Endothelial cell of umbilical vein (primary cell): ENCODE measurements around the gene FAXDC2. TPM values are rescaled to one million over a fixed set of nuclear protein-coding genes. Genes with fewer than 3 reads are reported as not detected.
"Not testable (repeated sequence)": the region's sequence is repeated elsewhere in the genome, so short reads cannot be mapped to it uniquely, and the experiment has no call there.

Source experiments
- BruUV-seq: library from RNA; stranded (reverse); fragments of 400-500 nt; replicated peaks from 2 replicates; lab custom pipeline; 2021; lab: Mats Ljungman, UMichigan
- CTCF ChIA-PET: fragments of 300-600, 350-600 bp; sonication (Branson Sonifier 250); formaldehyde crosslinking; loops from one replicate; lab custom pipeline; 2021; ENCODE audit warnings: antibody characterized with exemption, inconsistent platforms; lab: Charles Lee
- POLR2A ChIA-PET: fragments of 300-600, 350-600 bp; sonication (Branson Sonifier 250); formaldehyde crosslinking; loops from one replicate; lab custom pipeline; 2021; ENCODE audit warnings: antibody characterized with exemption, inconsistent platforms; lab: Charles Lee
- DNase-seq: peaks from one replicate; pipeline ENCODE4 v3.0.0-alpha.2; 2011; ENCODE audit warnings: low read depth, low spot score
- FAIRE-seq: peaks from 2 replicates; lab custom pipeline; 2011; peaks lifted over from hg19 to GRCh38; lab: Jason Lieb, UNC
- H2AFZ ChIP-seq: 2 replicates; pipeline ENCODE4 v1.6.0; 2012; ENCODE audit warnings: low read depth, low read length, control low read depth, inconsistent platforms
- H3K27ac ChIP-seq: 2 replicates; pipeline ENCODE4 v1.5.1; 2011; ENCODE audit warnings: low read depth, mild to moderate bottlenecking, control low read depth, low read length, moderate library complexity; ENCODE audit not compliant: insufficient read depth
- H3K27me3 ChIP-seq, 2 experiments: 2 replicates each; pipeline versions ENCODE4 v1.6.0 to v1.6.1; 2011; ENCODE audit warnings: low read length in 2 of 2, mixed read lengths in 1 of 2; ENCODE audit not compliant: control insufficient read depth in 2 of 2, insufficient read depth in 2 of 2
- H3K36me3 ChIP-seq, 2 experiments: 2 replicates in 1 of 2; 3 replicates in 1 of 2; pipeline ENCODE4 v1.5.1; 2011; ENCODE audit warnings: low read length in 2 of 2, mild to moderate bottlenecking in 1 of 2, moderate library complexity in 1 of 2; ENCODE audit not compliant: control insufficient read depth in 2 of 2, insufficient read depth in 2 of 2; ENCODE audit errors: extremely low read depth in 1 of 2
- H3K4me1 ChIP-seq: 3 replicates; pipeline ENCODE4 v1.5.1; 2011; ENCODE audit warnings: mild to moderate bottlenecking, low read length; ENCODE audit not compliant: control insufficient read depth, insufficient read depth; ENCODE audit errors: extremely low read depth
- H3K4me2 ChIP-seq: 2 replicates; pipeline ENCODE4 v1.6.1; 2011; ENCODE audit warnings: low read length, control low read depth, mixed read lengths; ENCODE audit not compliant: insufficient read depth
- H3K4me3 ChIP-seq, 3 experiments: fragments of 200-600 bp in 1 of 3; sonication (generic), shearing (Covaris generic) in 1 of 3; replicated peaks in 1 of 3; 2 replicates each; pipeline ENCODE4 v1.5.1; 2011 to 2016; ENCODE audit warnings: control low read depth in 3 of 3, low read length in 3 of 3, mild to moderate bottlenecking in 2 of 3, inconsistent platforms in 1 of 3, low read depth in 1 of 3, moderate library complexity in 1 of 3; ENCODE audit not compliant: insufficient read depth in 1 of 3
- H3K79me2 ChIP-seq: 2 replicates; pipeline ENCODE4 v1.6.0; 2012; ENCODE audit warnings: low read length, inconsistent platforms; ENCODE audit not compliant: control insufficient read depth, insufficient read depth
- H3K9ac ChIP-seq: replicated peaks from 2 replicates; pipeline ENCODE3; 2011; ENCODE audit warnings: low read length, control low read depth; ENCODE audit not compliant: insufficient read depth; ENCODE audit errors: extremely low read depth
- H3K9me1 ChIP-seq: replicated peaks from 3 replicates; pipeline ENCODE4 v1.6.0; 2011; ENCODE audit warnings: mild to moderate bottlenecking, low read length; ENCODE audit not compliant: control insufficient read depth, insufficient read depth; ENCODE audit errors: extremely low read depth
- H3K9me3 ChIP-seq: replicated peaks from 2 replicates; pipeline ENCODE4 v1.5.1; 2012; ENCODE audit warnings: low read length, inconsistent platforms; ENCODE audit not compliant: control insufficient read depth, insufficient read depth
- H4K20me1 ChIP-seq: replicated peaks from 2 replicates; pipeline ENCODE3; 2011; ENCODE audit warnings: mild to moderate bottlenecking, low read length; ENCODE audit not compliant: control insufficient read depth, insufficient read depth; ENCODE audit errors: extremely low read depth
- EZH2 ChIP-seq: IDR thresholded peaks from 2 replicates; pipeline ENCODE4 v1.6.1; 2012; ENCODE audit warnings: borderline replicate concordance, low read depth, mild to moderate bottlenecking, moderate library complexity, low read length, inconsistent platforms; ENCODE audit not compliant: severe bottlenecking
- FOS ChIP-seq: IDR thresholded peaks from 2 replicates; pipeline ENCODE4 v1.6.1; 2011; ENCODE audit warnings: mild to moderate bottlenecking, low read length, moderate library complexity, borderline replicate concordance; ENCODE audit not compliant: insufficient read depth
- GATA2 ChIP-seq: IDR thresholded peaks from 2 replicates; pipeline ENCODE4 v1.7.0; 2011; ENCODE audit warnings: low read depth, mild to moderate bottlenecking, moderate library complexity, mixed read lengths, low read length; ENCODE audit not compliant: insufficient read length, insufficient read depth
- JUN ChIP-seq: IDR thresholded peaks from 2 replicates; pipeline ENCODE4 v1.6.1; 2011; ENCODE audit warnings: borderline replicate concordance, low read depth; ENCODE audit not compliant: insufficient read length, insufficient read depth
- MYC ChIP-seq: IDR thresholded peaks from one replicate; pipeline ENCODE4 v1.6.1; 2011; ENCODE audit warnings: mild to moderate bottlenecking, low read depth, low read length
- POLR2A ChIP-seq: IDR thresholded peaks from 2 replicates; pipeline ENCODE4 v1.6.1; 2012; ENCODE audit warnings: low read depth, mild to moderate bottlenecking, control low read depth, low read length
- POLR2AphosphoS5 ChIP-seq: IDR thresholded peaks from 2 replicates; pipeline ENCODE4 v1.6.1; 2012; ENCODE audit warnings: low read depth, mild to moderate bottlenecking, control low read depth, low read length, moderate library complexity; ENCODE audit not compliant: insufficient read depth
- dilution Hi-C: fragments of 300-500 bp; cut with MboI; formaldehyde crosslinking; loops from one replicate; pipeline ENCODE4 v1.15.0; 2019; ENCODE audit warnings: low sequenced_read_pairs; ENCODE audit not compliant: extremely low pct_ligation_motif_present
- intact Hi-C: fragments of 100-400 bp; cut with micrococcal nuclease; formaldehyde crosslinking; loops from one replicate; pipeline ENCODE4 v1.10.0; 2022
- polyA plus RNA-seq, 4 experiments: library from polyadenylated mRNA; depleted of rRNA in 3 of 4; stranded (reverse) in 3 of 4; unstranded in 1 of 4; fragments of >200 nt; gene quantifications; 2 replicates each; pipeline versions ENCODE4 v1.2.1 to v1.2.3, GENCODE V29; 2011 to 2012; ENCODE audit warnings: missing spikeins in 1 of 4
- total RNA-seq: library from RNA; stranded (reverse); gene quantifications from 2 replicates; pipeline ENCODE4 v1.2.3, GENCODE V29; 2021
- TF ChIP-seq, protein P1 (sequence below), 2 donors: IDR thresholded peaks; 1 replicate in 1 of 2; 2 replicates in 1 of 2; pipeline ENCODE4 v1.5.1; 2011; ENCODE audit warnings: low read length in 2 of 2, mild to moderate bottlenecking in 2 of 2, moderate library complexity in 2 of 2, control low read depth in 1 of 2, inconsistent platforms in 1 of 2, low read depth in 1 of 2; ENCODE audit not compliant: insufficient read depth in 1 of 2; ENCODE audit errors: extremely low read depth in 1 of 2
- TF ChIP-seq, protein P2 (sequence below): IDR thresholded peaks from 2 replicates; pipeline ENCODE4 v1.6.1; 2011; ENCODE audit not compliant: insufficient read depth, insufficient read length

The FAXDC2 gene
- total and polyA plus RNA-seq, 2 donors (not counting 3 experiments of a cell fraction or from before 2014, with no cell fraction given) = 8.3 to 12.0 TPM

DNA sequence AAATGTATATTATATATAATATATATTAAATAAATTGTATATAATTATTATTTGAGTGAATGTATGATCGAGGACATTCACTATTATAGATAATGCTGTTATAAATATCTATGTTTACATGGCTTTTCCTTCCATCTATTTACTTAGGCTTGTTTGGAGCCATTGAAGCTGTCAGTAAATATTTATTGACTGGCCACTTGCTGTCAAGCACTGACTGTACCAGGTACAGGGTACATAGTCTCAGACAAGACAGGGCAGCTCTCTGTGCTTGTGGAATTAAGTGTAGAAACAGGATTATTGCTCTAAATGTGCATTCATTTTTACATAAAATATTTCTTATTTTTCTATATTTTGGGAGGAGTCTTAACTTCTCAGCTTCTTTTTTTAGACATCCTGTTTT is 16.4 kb downstream of the FAXDC2 start:
- Histone ChIP-seq H2AFZ (no peak overlapping the region), H3K4me2 (no peak overlapping the region), H3K4me3 (no peak overlapping the region), H3K36me3 (peaks cover 0 to 12% of the 10 kb centered on the region in 2 experiments), H3K4me1 (peaks cover 5% of the 10 kb centered on the region), H4K20me1 (no peaks in the 10 kb centered on the region), H3K27ac (no peak overlapping the region), H3K9ac (no peak overlapping the region), H3K27me3 (no peaks in the 10 kb centered on the region), H3K79me2 (no peaks in the 10 kb centered on the region), H3K9me3 (no peaks in the 10 kb centered on the region), H3K9me1 (no peaks in the 10 kb centered on the region)
- dilution Hi-C loops (no loop called here), intact Hi-C loops (no loop called here)
- POLR2A ChIA-PET = no interaction called here
- no peak for DNase-seq
- TF ChIP-seq MYC (no peak), GATA2 (no peak), JUN (no peak), EZH2 (no peak), POLR2A (no peak), FOS (no peak), POLR2AphosphoS5 (no peak)
- TF ChIP-seq, protein P1, sequence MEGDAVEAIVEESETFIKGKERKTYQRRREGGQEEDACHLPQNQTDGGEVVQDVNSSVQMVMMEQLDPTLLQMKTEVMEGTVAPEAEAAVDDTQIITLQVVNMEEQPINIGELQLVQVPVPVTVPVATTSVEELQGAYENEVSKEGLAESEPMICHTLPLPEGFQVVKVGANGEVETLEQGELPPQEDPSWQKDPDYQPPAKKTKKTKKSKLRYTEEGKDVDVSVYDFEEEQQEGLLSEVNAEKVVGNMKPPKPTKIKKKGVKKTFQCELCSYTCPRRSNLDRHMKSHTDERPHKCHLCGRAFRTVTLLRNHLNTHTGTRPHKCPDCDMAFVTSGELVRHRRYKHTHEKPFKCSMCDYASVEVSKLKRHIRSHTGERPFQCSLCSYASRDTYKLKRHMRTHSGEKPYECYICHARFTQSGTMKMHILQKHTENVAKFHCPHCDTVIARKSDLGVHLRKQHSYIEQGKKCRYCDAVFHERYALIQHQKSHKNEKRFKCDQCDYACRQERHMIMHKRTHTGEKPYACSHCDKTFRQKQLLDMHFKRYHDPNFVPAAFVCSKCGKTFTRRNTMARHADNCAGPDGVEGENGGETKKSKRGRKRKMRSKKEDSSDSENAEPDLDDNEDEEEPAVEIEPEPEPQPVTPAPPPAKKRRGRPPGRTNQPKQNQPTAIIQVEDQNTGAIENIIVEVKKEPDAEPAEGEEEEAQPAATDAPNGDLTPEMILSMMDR (IDR thresholded peaks at IDR 0.05; ENCODE audit: extremely low read depth in 1 of 2, insufficient read depth in 1 of 2, low read depth in 1 of 2, low read length in 2 of 2) = no peak
- TF ChIP-seq, protein P2, sequence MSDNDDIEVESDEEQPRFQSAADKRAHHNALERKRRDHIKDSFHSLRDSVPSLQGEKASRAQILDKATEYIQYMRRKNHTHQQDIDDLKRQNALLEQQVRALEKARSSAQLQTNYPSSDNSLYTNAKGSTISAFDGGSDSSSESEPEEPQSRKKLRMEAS = no peak
- CTCF ChIA-PET = interaction anchor here (0.9 kb wide), 1 partner anchor 11 kb away, joined by 3 read pairs; no protein-coding TSS in a partner anchor
- no TSS peak for BruUV-seq
- peak; percentile 8 for FAIRE-seq

DNA sequence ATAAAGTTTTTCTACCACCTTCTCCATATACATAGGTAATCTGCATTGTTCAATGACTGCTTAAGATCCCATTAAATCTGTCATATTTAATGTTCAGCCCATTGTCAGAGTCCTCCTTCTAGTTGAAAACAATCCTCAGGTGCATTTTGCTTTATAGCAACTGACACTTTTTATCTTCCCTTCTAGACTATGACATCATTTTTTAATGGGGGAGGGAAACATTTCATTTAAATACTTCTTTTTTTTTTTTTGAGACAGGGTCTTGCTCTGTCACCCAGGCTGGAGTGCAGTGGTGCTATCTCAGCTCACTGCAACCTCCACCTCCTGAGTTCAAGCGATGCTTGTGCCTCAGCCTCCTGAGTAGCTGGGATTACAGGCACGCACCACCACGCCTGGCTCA is 17.6 kb downstream of the FAXDC2 start:
- H2AFZ ChIP-seq, H3K4me1 ChIP-seq, H3K4me3 ChIP-seq, POLR2A ChIA-PET, H3K79me2 ChIP-seq, H3K9ac ChIP-seq, FAIRE-seq, H3K4me2 ChIP-seq, BruUV-seq, H4K20me1 ChIP-seq, H3K27me3 ChIP-seq, DNase-seq, dilution Hi-C loops, H3K9me1 ChIP-seq, CTCF ChIA-PET, H3K9me3 ChIP-seq, intact Hi-C loops, H3K27ac ChIP-seq: not testable (repeated sequence)
- H3K36me3 ChIP-seq = peaks cover 0 to 12% of the 10 kb centered on the region in 2 experiments
